Kidney tubule cell (primary cell): ENCODE measurements around the gene PRAMEF2.
A peak's percentile ranks its signal among the peaks of the same experiment; 100 is the strongest.
"Not testable (repeated sequence)": the region's sequence is repeated elsewhere in the genome, so short reads cannot be mapped to it uniquely, and the experiment has no call there.

Source experiments
- DNase-seq: peaks from one replicate; pipeline ENCODE4 v3.0.0-alpha.2; 2018; ENCODE audit warnings: low spot score

Gene PRAMEF2, protein sequence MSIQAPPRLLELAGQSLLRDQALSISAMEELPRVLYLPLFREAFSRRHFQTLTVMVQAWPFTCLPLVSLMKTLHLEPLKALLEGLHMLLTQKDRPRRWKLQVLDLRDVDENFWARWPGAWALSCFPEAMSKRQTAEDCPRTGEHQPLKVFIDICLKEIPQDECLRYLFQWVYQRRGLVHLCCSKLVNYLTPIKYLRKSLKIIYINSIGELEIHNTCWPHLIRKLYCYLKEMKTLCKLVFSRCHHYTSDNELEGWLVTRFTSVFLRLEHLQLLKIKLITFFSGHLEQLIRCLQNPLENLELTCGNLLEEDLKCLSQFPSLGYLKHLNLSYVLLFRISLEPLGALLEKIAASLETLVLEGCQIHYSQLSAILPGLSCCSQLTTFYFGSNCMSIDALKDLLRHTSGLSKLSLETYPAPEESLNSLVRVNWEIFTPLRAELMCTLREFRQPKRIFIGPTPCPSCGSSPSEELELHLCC

GRCh38 chr1:12856786-12857185 is at the start of gene PRAMEF2:
Gene PRAMEF2 (plus strand): TSS chr1:12857086. CDS start chr1:12859010, 1,924 bp downstream.
- not testable (repeated sequence) for DNase-seq

- DNase-seq: no peak
Observed at GRCh38 chr1:12809933-12810332, 47.0 kb upstream of the PRAMEF2 start.

DNA sequence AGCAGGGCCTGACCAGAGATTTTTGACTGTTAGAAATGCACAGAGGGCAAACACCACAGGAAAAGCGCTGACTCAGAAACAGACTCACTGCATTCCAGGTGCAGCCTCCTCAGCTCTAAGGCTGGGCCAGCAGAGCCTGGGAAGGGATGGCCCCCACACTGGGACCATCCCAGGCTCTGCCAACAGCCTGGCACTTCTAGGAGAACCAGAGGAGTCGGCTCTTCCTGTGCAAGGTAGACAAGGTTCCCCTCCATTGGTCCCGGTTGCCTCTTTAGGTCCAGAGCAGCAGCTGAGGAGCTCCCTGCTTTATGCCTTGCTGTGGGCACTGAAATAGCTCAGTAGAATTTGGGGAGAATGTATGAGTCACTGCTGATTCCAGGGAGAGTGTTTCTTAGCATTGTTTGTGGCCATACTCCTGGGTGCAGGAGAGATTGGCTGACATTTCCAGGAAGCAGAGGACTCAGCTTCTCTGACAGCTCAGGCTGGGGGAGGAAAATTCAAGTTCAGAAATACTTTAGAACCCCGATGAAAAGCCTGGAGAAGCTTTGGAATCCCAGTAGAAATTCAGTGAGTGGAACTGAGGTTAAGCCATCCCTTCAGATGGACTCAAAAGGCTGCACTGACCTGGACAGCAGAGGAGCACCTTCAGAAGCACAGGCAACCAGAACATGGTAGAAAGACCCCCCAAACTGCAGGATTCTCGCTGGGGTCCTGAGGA is 46.0 kb upstream of the PRAMEF2 start:
- peak; percentile 62 for DNase-seq

GRCh38 chr1:12811409-12811784 is 45.5 kb upstream of the PRAMEF2 start:
- peak; percentile 19 for DNase-seq

DNA sequence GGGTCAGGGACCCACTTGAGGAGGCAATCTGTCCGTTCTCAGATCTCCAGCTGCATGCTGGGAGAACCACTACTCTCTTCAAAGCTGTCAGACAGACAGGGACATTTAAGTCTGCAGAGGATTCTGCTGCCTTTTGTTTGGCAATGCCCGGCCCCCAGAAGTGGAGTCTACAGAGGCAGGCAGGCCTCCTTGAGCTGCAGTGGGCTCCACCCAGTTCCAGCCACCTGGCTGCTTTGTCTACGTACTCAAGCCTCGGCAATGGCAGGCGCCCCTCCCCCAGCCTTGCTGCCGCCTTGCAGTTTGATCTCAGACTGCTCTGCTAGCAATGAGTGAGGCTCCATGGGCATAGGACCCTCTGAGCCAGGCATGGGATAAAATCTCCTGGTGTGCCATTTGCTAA is 37.8 kb upstream of the PRAMEF2 start:
- not testable (repeated sequence) for DNase-seq

DNA sequence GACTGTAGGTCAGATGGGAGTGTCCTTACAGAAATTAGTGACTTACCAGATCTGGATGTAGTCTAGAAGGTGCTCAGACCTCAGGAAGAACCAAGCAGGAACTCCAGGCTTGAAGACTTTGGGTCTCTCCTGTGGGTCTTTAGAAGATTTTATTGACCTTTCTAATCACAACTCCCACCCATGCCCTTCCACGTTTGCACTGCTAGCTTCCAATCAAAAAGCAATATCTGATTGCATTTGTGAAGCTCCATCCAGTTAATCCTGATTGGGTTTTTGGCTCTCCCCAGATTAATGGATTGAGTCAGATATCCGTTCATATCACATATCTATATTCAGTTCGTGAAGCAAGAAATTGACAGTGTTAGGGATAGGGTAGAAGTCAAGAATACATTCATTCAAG is 25.6 kb upstream of the PRAMEF2 start, which contains the start of gene PRAMEF11:
Gene PRAMEF11 (minus strand): TSS at position 101 of the 400 bp plus-strand sequence. CDS start 2,621 bp downstream, outside the sequence.
- not testable (repeated sequence) for DNase-seq

DNA sequence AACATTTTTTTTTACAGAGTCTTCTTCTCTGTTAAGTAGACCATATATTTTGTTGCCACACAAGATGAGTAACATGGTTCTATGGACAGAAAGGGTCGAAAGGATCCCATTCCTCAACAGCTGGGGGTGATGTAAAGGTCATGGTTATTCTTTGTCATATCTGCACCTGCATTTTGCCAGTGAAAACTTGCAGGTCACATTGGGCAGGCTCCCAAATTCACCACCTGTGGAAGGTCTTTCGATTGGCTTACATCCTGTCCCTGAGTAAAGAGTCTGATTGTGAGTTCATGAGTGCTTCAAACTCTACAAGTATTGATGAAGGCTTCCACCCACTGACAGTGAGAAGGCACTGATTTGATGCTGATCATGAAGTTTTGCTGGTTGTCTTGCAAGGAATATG is 23.6 kb upstream of the PRAMEF2 start:
- DNase-seq: not testable (repeated sequence)

DNA sequence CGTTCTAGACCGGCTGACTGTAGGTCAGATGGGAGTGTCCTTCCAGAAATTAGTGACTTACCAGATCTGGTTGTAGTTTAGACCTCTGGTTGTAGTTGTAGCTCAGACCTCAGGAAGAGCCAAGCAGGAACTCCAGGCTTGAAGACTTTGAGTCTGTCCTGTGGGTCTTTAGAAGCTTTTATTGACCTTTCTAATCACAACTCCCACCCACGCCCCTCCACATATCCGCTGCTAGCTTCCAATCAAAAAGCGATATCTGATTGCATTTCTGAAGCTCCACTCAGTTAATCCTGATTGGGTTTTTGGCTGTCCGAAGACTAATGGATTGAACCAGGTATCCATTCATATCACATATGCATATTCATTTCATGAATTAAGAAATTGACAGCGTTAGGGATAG is 8.3 kb upstream of the PRAMEF2 start, which contains the start of gene HNRNPCL1:
Gene HNRNPCL1 (minus strand): TSS at position 101 of the 400 bp plus-strand sequence. CDS start 431 bp downstream, outside the sequence.
- DNase-seq: not testable (repeated sequence)

DNA sequence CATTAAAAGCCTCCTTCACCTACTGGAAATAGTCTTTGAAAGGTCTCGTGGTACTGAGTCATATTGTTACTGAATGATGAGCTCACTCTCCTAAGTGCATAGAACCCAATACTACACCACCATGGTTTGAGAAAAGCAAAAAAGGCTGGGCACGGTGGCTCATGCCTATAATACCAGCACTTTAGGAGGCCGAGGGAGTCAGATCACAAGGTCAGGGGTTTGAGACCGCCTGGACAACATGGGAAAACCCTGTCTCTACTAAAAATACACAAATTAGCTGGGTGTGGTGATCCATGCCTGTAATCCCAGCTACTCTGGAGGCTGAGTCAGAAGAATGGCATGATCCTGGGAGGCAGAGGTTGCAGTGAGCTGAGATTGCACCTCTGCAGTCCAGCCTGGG is 5.1 kb upstream of the PRAMEF2 start:
- peak; percentile 81 for DNase-seq

DNA sequence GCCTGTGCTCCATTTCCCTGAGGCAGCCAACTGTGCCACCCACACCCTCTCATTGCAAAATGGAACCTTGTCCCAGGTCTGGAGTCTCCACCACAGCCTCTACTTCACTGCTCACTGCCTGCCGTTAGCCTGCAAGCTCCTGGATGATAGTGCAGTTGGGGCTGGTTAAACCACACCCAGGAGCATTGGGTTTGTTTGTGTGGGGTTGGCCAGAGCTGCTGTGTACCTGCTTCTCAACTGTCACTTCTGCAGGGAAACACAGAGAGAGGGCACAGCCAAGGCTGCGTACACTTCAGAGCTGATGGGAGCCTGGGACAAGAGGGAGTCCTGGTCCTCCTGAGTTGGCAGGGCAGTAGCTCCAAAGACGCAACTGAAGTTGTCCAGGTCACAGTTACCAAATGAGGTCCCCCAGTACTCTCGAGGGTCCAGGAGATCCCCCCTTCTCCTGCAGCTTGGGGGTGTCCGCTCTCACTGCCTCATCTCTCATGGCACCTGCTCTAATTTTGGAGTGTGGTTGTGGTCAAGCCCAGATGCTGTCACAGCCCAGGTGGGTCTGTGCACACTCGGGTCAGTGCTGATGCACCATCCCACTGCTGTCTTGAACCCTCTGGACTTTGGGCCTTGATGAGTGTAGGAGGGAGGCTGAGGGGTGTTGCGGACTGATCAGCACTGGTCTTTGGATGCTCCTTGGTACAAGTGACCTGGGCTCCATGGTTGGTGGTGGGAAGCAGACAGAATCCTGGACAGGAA is 6.4 kb downstream of the PRAMEF2 start:
- not testable (repeated sequence) for DNase-seq

GRCh38 chr1:12878453-12878852 is 21.6 kb downstream of the PRAMEF2 start:
- not testable (repeated sequence) for DNase-seq

GRCh38 chr1:12886101-12886500 is 29.2 kb downstream of the PRAMEF2 start, which contains the start of gene PRAMEF4:
Gene PRAMEF4 (minus strand): TSS chr1:12886201. CDS start chr1:12883394, 2,807 bp downstream.
- DNase-seq: not testable (repeated sequence)

- not testable (repeated sequence) for DNase-seq
Observed at GRCh38 chr1:12898170-12898569, 41.3 kb downstream of the PRAMEF2 start, which contains the start of gene PRAMEF10. Gene PRAMEF10 (minus strand): TSS chr1:12898270. CDS start chr1:12895847, 2,423 bp downstream.

- not testable (repeated sequence) for DNase-seq
Observed at GRCh38 chr1:12899186-12899585, 42.3 kb downstream of the PRAMEF2 start.

- DNase-seq: not testable (repeated sequence)
Observed at GRCh38 chr1:12903793-12904572, 47.1 kb downstream of the PRAMEF2 start.
